GM18505 (cell line): Measurements from ENCODE around the gene TSPOAP1.

Source experiments
- ATAC-seq: cut with Tn5 transposase; IDR thresholded peaks from one replicate; pipeline ENCODE4 v1.9.1; 2021; ENCODE audit not compliant: unreplicated experiment
- POLR2A ChIP-seq: IDR thresholded peaks from 4 replicates; pipeline ENCODE4 v1.6.1; 2011; ENCODE audit warnings: borderline replicate concordance; ENCODE audit not compliant: insufficient read depth, insufficient read length; ENCODE audit errors: extremely low read depth

The TSPOAP1 gene

GRCh38 chr17:58277802-58278595, 50.6 kb downstream of the TSPOAP1 start:
- no peak for ATAC-seq
- TF ChIP-seq POLR2A = no peak

- no peak for ATAC-seq
Observed at GRCh38 chr17:58277107-58277801, 51.3 kb downstream of the TSPOAP1 start.

GRCh38 chr17:58276423-58276822, 52.2 kb downstream of the TSPOAP1 start:
- ATAC-seq = no peak
- no peak for TF ChIP-seq POLR2A

More at GRCh38 chr17:58277107-58277801, 51.3 kb downstream of the TSPOAP1 start:
- no peak for TF ChIP-seq POLR2A

- no peak for TF ChIP-seq POLR2A
- ATAC-seq = no peak
Observed at GRCh38 chr17:58275417-58275816, 53.2 kb downstream of the TSPOAP1 start.

GRCh38 chr17:58273453-58274104, 55.0 kb downstream of the TSPOAP1 start:
- ATAC-seq = no peak

GRCh38 chr17:58272367-58273280, 56.0 kb downstream of the TSPOAP1 start:
- ATAC-seq = no peak
- no peak for TF ChIP-seq POLR2A

More at GRCh38 chr17:58273453-58274104, 55.0 kb downstream of the TSPOAP1 start:
- TF ChIP-seq POLR2A = no peak

GRCh38 chr17:58271216-58271931, 57.2 kb downstream of the TSPOAP1 start:
- ATAC-seq = no peak
- no peak for TF ChIP-seq POLR2A

- TF ChIP-seq POLR2A = no peak
- no peak for ATAC-seq
Observed at GRCh38 chr17:58270476-58271215, 57.9 kb downstream of the TSPOAP1 start.

- ATAC-seq = no peak
Observed at GRCh38 chr17:58269557-58270291, 58.9 kb downstream of the TSPOAP1 start.

GRCh38 chr17:58268774-58269556, 59.6 kb downstream of the TSPOAP1 start:
- ATAC-seq = no peak
- no peak for TF ChIP-seq POLR2A

More at GRCh38 chr17:58269557-58270291, 58.9 kb downstream of the TSPOAP1 start:
- TF ChIP-seq POLR2A = no peak

- no peak for TF ChIP-seq POLR2A
- no peak for ATAC-seq
Observed at GRCh38 chr17:58268326-58268725, 60.3 kb downstream of the TSPOAP1 start.
